CD14-positive monocyte (primary cell): Measurements from ENCODE around the gene ST7. TPM values are rescaled to one million over a fixed set of nuclear protein-coding genes. Genes with fewer than 3 reads are reported as not detected.

Experiments used
- DNase-seq, 3 donors: peaks; one replicate each; pipeline ENCODE4 v3.0.0-alpha.2; 2011 to 2022
- H2AFZ ChIP-seq: 2 replicates; pipeline ENCODE4 v1.6.0; 2012; ENCODE audit warnings: mild to moderate bottlenecking, low read depth, low read length, inconsistent platforms; ENCODE audit not compliant: insufficient read depth, poor library complexity, severe bottlenecking
- H3K27ac ChIP-seq, 2 donors: 1 replicate in 1 of 2; 2 replicates in 1 of 2; pipeline ENCODE4 v1.5.1; 2012 to 2013; ENCODE audit warnings: low read length in 2 of 2, control low read depth in 1 of 2, inconsistent platforms in 1 of 2, low read depth in 1 of 2, mild to moderate bottlenecking in 1 of 2
- H3K27me3 ChIP-seq, 2 donors: one replicate each; pipeline versions ENCODE4 v1.6.0 to v1.6.1; 2011 to 2013; ENCODE audit warnings: low read length in 2 of 2; ENCODE audit not compliant: control insufficient read depth in 2 of 2, insufficient read depth in 2 of 2
- H3K36me3 ChIP-seq, 2 donors: replicated peaks in 1 of 2; 1 replicate in 1 of 2; 2 replicates in 1 of 2; pipeline versions ENCODE4 v1.5.1 to v1.6.1; 2012 to 2013; ENCODE audit warnings: low read length in 2 of 2, control low read depth in 1 of 2, inconsistent platforms in 1 of 2, mild to moderate bottlenecking in 1 of 2; ENCODE audit not compliant: insufficient read depth in 2 of 2, control insufficient read depth in 1 of 2
- H3K4me1 ChIP-seq, 2 donors: 1 replicate in 1 of 2; 2 replicates in 1 of 2; pipeline versions ENCODE4 v1.5.1 to v1.6.1; 2012 to 2013; ENCODE audit warnings: low read length in 2 of 2, control low read depth in 1 of 2, inconsistent platforms in 1 of 2, mild to moderate bottlenecking in 1 of 2, moderate library complexity in 1 of 2; ENCODE audit not compliant: insufficient read depth in 2 of 2, control insufficient read depth in 1 of 2
- H3K4me2 ChIP-seq: replicated peaks from 2 replicates; pipeline ENCODE3; 2012; ENCODE audit warnings: low read length, moderate library complexity, mild to moderate bottlenecking; ENCODE audit not compliant: poor library complexity, severe bottlenecking; ENCODE audit errors: extremely low read depth
- H3K4me3 ChIP-seq, 3 experiments: fragments of 200-600 bp in 1 of 3; sonication (generic) in 1 of 3; replicated peaks in 1 of 3; 1 replicate in 2 of 3; 2 replicates in 1 of 3; pipeline ENCODE4 v1.5.1; 2011 to 2013; ENCODE audit warnings: low read length in 3 of 3, mild to moderate bottlenecking in 3 of 3, control low read depth in 2 of 3, low read depth in 2 of 3, inconsistent platforms in 1 of 3, moderate library complexity in 1 of 3
- H3K79me2 ChIP-seq: 2 replicates; pipeline ENCODE4 v1.6.0; 2012; ENCODE audit warnings: mild to moderate bottlenecking, control low read depth, inconsistent platforms, low read length, moderate library complexity; ENCODE audit not compliant: insufficient read depth
- H3K9ac ChIP-seq: 2 replicates; pipeline ENCODE4 v1.6.0; 2017; ENCODE audit warnings: low read length, mild to moderate bottlenecking; ENCODE audit not compliant: insufficient read depth, poor library complexity, severe bottlenecking
- H3K9me3 ChIP-seq, 2 donors: replicated peaks in 1 of 2; 1 replicate in 1 of 2; 2 replicates in 1 of 2; pipeline versions ENCODE4 v1.5.1 to v1.6.1; 2012 to 2013; ENCODE audit warnings: low read length in 2 of 2, control low read depth in 1 of 2; ENCODE audit not compliant: control insufficient read depth in 1 of 2, insufficient read depth in 1 of 2
- H4K20me1 ChIP-seq: 2 replicates; pipeline ENCODE4 v1.6.0; 2012; ENCODE audit warnings: mild to moderate bottlenecking, low read length, control low read depth, moderate library complexity; ENCODE audit not compliant: insufficient read depth
- H3K27ac Mint-ChIP-seq, 7 donors: one replicate each; pipeline ENCODE4 v1.8.0; 2020; ENCODE audit warnings: mild to moderate bottlenecking in 7 of 7, mixed read lengths in 7 of 7, moderate library complexity in 6 of 7, inconsistent platforms in 2 of 7
- H3K27me3 Mint-ChIP-seq, 3 donors: one replicate each; pipeline ENCODE4 v1.8.0; 2021 to 2022; ENCODE audit warnings: low read depth in 3 of 3, mild to moderate bottlenecking in 3 of 3, mixed read lengths in 3 of 3, moderate library complexity in 3 of 3, inconsistent platforms in 1 of 3
- H3K36me3 Mint-ChIP-seq, 2 donors: one replicate each; pipeline ENCODE4 v1.8.0; 2020; ENCODE audit warnings: mixed read lengths in 2 of 2, inconsistent platforms in 1 of 2, mild to moderate bottlenecking in 1 of 2
- H3K4me1 Mint-ChIP-seq: one replicate; pipeline ENCODE4 v1.8.0; 2020; ENCODE audit warnings: mild to moderate bottlenecking, mixed read lengths
- H3K4me3 Mint-ChIP-seq, 2 donors: one replicate each; pipeline ENCODE4 v1.8.0; 2020; ENCODE audit warnings: mild to moderate bottlenecking in 2 of 2, mixed read lengths in 2 of 2, moderate library complexity in 1 of 2
- H3K9me3 Mint-ChIP-seq, 7 donors: one replicate each; pipeline ENCODE4 v1.8.0; 2020 to 2022; ENCODE audit warnings: mixed read lengths in 7 of 7, mild to moderate bottlenecking in 6 of 7, moderate library complexity in 6 of 7, inconsistent platforms in 2 of 7
- CTCF ChIP-seq: fragments of 200-600 bp; IDR thresholded peaks from one replicate; pipeline ENCODE4 v1.8.0; 2022; ENCODE audit warnings: antibody characterized with exemption, mild to moderate bottlenecking
- WGBS: methylation state at CpG from one replicate; pipeline ENCODE4 v1.1.5; 2013; ENCODE audit warnings: missing lambda C conversion rate; ENCODE audit not compliant: insufficient coverage; 5-methylcytosine and 5-hydroxymethylcytosine counted together
- intact Hi-C, 2 donors: fragments of 100-400 bp; cut with micrococcal nuclease; formaldehyde crosslinking; loops; one replicate each; pipeline versions ENCODE4 v1.15.0 to v1.15.1; 2023
- polyA plus RNA-seq, 3 donors: library from polyadenylated mRNA; depleted of rRNA in 1 of 3; unstranded in 2 of 3; stranded (reverse) in 1 of 3; fragments of 300-500 nt in 2 of 3; fragments of >200 nt in 1 of 3; fragmentation: Illumina TruSeq in 2 of 3; gene quantifications; 1 replicate in 2 of 3; 2 replicates in 1 of 3; pipeline ENCODE4 v1.2.3, GENCODE V29; 2012 to 2021

The ST7 gene
- polyA plus RNA-seq, 3 donors = 3.6 to 5.5 (median 4.1) TPM

- Histone ChIP-seq H3K4me2 (no peak overlapping the region), H2AFZ (no peak overlapping the region), H3K79me2 (no peaks in the 10 kb centered on the region), H3K36me3 (peaks cover 0 to 4% of the 10 kb centered on the region in 2 donors), H3K9me3 (no peaks in the 10 kb centered on the region), H3K27ac (no peak overlapping the region), H4K20me1 (no peaks in the 10 kb centered on the region), H3K4me3 (no peak overlapping the region), H3K27me3 (no peaks in the 10 kb centered on the region), H3K4me1 (no peaks in the 10 kb centered on the region), H3K9ac (no peak overlapping the region)
- intact Hi-C loops = no loop called here
- H3K4me1 Mint-ChIP-seq = no peaks in the 10 kb centered on the region
- H3K27ac Mint-ChIP-seq = peak overlapping the region in 1 of 7 donors; percentile 0
- WGBS = 100% methylated on average over 2 of the region's 4 CpGs
- H3K36me3 Mint-ChIP-seq = peaks cover 12 to 14% of the 10 kb centered on the region in 2 donors
- no peaks in the 10 kb centered on the region for H3K9me3 Mint-ChIP-seq
- H3K4me3 Mint-ChIP-seq = no peak overlapping the region
- no peak for DNase-seq
- no peaks in the 10 kb centered on the region for H3K27me3 Mint-ChIP-seq
- TF ChIP-seq CTCF = no peak
Measured at GRCh38 chr7:117171106-117171505, 217.8 kb downstream of the ST7 start.

- Histone ChIP-seq H3K4me3 (no peak overlapping the region), H3K27ac (no peak overlapping the region), H3K9me3 (no peaks in the 10 kb centered on the region), H3K27me3 (no peaks in the 10 kb centered on the region), H3K4me2 (no peak overlapping the region), H3K4me1 (no peaks in the 10 kb centered on the region), H3K9ac (no peak overlapping the region), H3K36me3 (peaks cover 0 to 4% of the 10 kb centered on the region in 2 donors), H2AFZ (no peak overlapping the region), H4K20me1 (no peaks in the 10 kb centered on the region), H3K79me2 (no peaks in the 10 kb centered on the region)
- Mint-ChIP-seq H3K36me3 (peaks cover 12 to 14% of the 10 kb centered on the region in 2 donors), H3K4me1 (no peaks in the 10 kb centered on the region), H3K27ac (peak overlapping the region in 1 of 7 donors; percentile 48), H3K4me3 (no peak overlapping the region), H3K9me3 (no peaks in the 10 kb centered on the region), H3K27me3 (no peaks in the 10 kb centered on the region)
- TF ChIP-seq CTCF = no peak
- intact Hi-C loops = no loop called here
- 100% methylated on average over 1 of the region's 2 CpGs for WGBS
- DNase-seq = no peak
Measured at GRCh38 chr7:117172283-117172682, 219.0 kb downstream of the ST7 start.
